ENCODE measurements around the gene FAM168A. TPM values are rescaled to one million over a fixed set of nuclear protein-coding genes. Genes with fewer than 3 reads are reported as not detected.
A peak's percentile ranks its signal among the peaks of the same experiment; 100 is the strongest.

Gene FAM168A
- polyA plus RNA-seq, 3 donors = 44.2 to 47.6 (median 44.5) TPM

DNA sequence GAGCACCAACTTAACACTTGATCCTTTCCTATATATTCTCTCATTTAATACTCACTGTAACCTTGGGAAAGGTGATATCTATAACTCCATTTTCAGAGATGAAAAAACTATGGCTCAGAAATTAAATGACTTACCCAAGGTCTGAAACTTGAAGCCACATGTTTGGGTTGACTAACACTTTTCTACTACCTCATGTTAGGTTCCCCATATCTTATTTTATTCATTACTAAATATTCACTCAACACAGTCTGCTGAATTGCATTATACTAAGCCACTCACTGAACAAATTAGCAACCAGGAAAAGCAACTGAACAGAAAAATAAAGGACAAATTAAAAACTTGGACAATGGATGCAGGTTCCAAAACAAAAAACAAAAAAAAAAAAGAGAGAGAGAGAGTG is 59.9 kb downstream of the FAM168A start:
- DNase-seq (ENCODE audit: extremely low read depth in 1 of 11, low read depth in 9 of 11, low spot score in 4 of 11) = no peak

- no peak for DNase-seq (ENCODE audit: extremely low read depth in 1 of 11, low read depth in 9 of 11, low spot score in 4 of 11)
Observed at GRCh38 chr11:73536961-73537360, 61.0 kb downstream of the FAM168A start.

DNA sequence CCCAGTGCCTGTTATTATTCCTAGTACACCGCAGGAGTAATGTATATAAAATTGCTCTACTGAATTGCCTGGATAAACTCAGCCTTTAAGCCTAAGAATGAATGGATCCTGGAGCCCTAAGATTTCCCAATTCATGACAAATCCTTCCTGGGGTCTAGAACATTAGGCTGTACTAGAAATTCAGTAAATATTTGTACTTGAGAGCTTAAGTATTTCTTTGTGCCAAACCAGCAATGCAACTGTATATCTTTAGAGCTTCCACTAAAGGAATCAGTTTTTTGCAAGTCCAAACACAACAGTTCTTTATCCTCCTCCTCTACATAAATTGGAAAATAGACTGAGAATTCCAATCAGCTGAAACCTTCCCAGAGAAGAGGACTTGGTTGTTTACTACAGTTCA is 65.6 kb downstream of the FAM168A start:
- DNase-seq (ENCODE audit: extremely low read depth in 1 of 11, low read depth in 9 of 11, low spot score in 4 of 11) = no peak

GRCh38 chr11:73531386-73531785 is 66.5 kb downstream of the FAM168A start:
- no peak for DNase-seq (ENCODE audit: extremely low read depth in 1 of 11, low read depth in 9 of 11, low spot score in 4 of 11)

- no peak for DNase-seq (ENCODE audit: extremely low read depth in 1 of 11, low read depth in 9 of 11, low spot score in 4 of 11)
Observed at GRCh38 chr11:73530109-73530508, 67.8 kb downstream of the FAM168A start.

GRCh38 chr11:73529204-73529530 is 68.7 kb downstream of the FAM168A start:
- no peak for DNase-seq (ENCODE audit: extremely low read depth in 1 of 11, low read depth in 9 of 11, low spot score in 4 of 11)

GRCh38 chr11:73528483-73529203 is 69.3 kb downstream of the FAM168A start:
- no peak for DNase-seq (ENCODE audit: extremely low read depth in 1 of 11, low read depth in 9 of 11, low spot score in 4 of 11)

- DNase-seq (ENCODE audit: extremely low read depth in 1 of 11, low read depth in 9 of 11, low spot score in 4 of 11) = no peak
Observed at GRCh38 chr11:73528013-73528412, 69.9 kb downstream of the FAM168A start.

GRCh38 chr11:73525611-73526010 is 72.3 kb downstream of the FAM168A start:
- no peak for DNase-seq (ENCODE audit: extremely low read depth in 1 of 11, low read depth in 9 of 11, low spot score in 4 of 11)

DNA sequence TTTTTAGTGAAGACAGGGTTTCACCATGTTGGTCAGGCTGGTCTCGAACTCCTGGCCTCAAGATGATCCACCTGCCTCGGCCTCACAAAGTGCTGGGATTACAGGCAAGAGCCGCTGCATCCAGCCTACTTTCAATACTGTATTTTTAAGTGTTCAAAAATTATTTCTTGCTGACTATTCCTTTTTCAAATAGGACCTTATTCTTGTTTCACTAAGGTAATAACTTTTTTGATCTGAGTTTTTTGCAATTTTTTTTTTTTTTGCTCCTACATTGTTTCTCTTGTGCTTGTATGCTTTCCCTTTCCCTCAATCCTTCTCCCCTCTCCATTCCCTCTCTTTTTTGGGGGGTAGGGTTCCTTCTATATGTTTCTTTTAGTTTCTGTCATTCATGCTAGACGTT is 73.1 kb downstream of the FAM168A start:
- DNase-seq (ENCODE audit: extremely low read depth in 1 of 11, low read depth in 9 of 11, low spot score in 4 of 11) = no peak

- DNase-seq (ENCODE audit: extremely low read depth in 1 of 11, low read depth in 9 of 11, low spot score in 4 of 11) = peak in 1 of 11 donors; percentile 17
Observed at GRCh38 chr11:73521621-73522020, 76.3 kb downstream of the FAM168A start.

GRCh38 chr11:73520353-73521061 is 77.4 kb downstream of the FAM168A start:
- peak in 1 of 11 donors; percentile 24 for DNase-seq (ENCODE audit: extremely low read depth in 1 of 11, low read depth in 9 of 11, low spot score in 4 of 11)

DNA sequence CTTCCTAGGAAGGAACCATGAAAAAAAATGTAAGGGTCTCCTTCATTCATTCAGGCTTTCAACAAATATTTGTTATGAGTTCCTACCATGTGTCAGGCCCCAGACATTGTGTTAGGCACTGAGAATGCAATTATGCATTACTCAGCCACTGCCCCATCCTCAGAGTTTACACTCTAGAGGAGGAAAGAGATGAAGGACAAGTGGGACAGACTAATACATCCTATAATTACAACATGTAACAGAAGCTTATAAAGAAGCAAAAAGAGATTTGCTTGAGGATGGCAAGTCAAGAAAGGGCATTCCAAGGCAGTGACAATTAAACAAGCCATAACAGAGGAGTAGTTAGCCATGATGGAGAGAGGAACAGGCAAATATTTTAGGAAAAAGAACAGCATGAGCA is 78.6 kb downstream of the FAM168A start:
- no peak for DNase-seq (ENCODE audit: extremely low read depth in 1 of 11, low read depth in 9 of 11, low spot score in 4 of 11)

DNA sequence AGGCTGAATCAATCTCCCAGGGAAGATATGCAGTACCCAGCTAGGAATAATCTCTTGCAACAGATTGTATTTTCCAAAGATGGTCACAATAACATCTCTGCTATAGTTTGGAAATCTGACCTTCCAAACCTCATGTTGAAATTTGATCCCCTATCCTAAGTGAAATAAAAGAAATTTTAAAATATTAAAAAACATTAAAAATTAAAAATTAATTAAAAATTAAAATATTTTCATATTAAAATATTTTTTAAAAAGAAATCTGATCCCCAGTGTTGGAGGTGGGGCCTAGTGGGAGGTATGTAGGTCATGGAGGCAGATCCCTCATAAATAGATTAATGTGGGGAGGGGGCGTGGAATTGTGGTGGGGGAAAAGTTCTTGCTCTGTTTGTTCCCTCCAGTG is 79.7 kb downstream of the FAM168A start:
- DNase-seq (ENCODE audit: extremely low read depth in 1 of 11, low read depth in 9 of 11, low spot score in 4 of 11) = no peak

DNA sequence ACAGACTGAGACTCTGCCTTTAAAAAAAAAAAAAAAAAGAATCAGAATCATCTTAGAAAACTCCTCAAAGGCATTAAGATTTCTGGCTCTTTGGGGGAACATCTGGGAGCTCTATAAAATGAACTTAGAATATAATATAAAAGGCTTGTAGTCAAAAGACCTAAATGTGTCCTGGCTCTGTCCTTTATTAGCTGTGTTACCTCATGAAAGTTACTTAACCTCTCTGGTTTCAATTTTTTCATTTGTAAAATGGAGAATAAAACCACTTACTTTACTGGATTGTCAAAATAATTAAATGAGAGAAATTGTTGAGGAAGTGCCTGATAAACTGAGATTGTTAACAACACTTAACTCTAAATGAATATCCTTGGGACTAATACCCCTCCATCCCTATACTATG is 81.8 kb downstream of the FAM168A start:
- no peak for DNase-seq (ENCODE audit: extremely low read depth in 1 of 11, low read depth in 9 of 11, low spot score in 4 of 11)

- DNase-seq (ENCODE audit: extremely low read depth in 1 of 11, low read depth in 9 of 11, low spot score in 4 of 11) = no peak
Observed at GRCh38 chr11:73513707-73514106, 84.2 kb downstream of the FAM168A start.

- no peak for DNase-seq (ENCODE audit: extremely low read depth in 1 of 11, low read depth in 9 of 11, low spot score in 4 of 11)
Observed at GRCh38 chr11:73510877-73511276, 87.0 kb downstream of the FAM168A start.

DNA sequence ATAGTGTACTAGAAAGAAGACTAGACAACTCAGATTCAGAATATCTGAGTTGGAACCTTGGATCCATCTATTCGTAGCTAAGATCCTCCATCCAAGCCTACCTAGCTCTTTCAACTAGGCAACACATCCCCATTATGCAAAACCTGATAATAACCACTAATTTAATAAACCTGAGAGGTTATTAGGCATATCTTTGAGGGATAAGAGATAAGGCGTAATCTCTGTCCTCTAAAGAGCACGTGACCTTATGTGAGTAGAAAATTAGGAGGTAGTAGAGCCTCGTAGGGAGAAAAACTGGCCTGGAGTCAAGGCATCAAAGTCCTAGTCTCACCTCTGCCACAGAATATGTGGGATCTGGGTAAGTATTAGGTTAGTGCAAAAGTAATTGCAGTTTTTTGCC is 87.8 kb downstream of the FAM168A start:
- DNase-seq (ENCODE audit: extremely low read depth in 1 of 11, low read depth in 9 of 11, low spot score in 4 of 11) = no peak

GRCh38 chr11:73509188-73509587 is 88.7 kb downstream of the FAM168A start:
- DNase-seq (ENCODE audit: extremely low read depth in 1 of 11, low read depth in 9 of 11, low spot score in 4 of 11) = no peak

- no peak for DNase-seq (ENCODE audit: extremely low read depth in 1 of 11, low read depth in 9 of 11, low spot score in 4 of 11)
Observed at GRCh38 chr11:73508243-73509176, 89.4 kb downstream of the FAM168A start.
